ENCODE measurements around the gene LYPD3.
A peak's percentile ranks its signal among the peaks of the same experiment; 100 is the strongest.

The LYPD3 gene

DNA sequence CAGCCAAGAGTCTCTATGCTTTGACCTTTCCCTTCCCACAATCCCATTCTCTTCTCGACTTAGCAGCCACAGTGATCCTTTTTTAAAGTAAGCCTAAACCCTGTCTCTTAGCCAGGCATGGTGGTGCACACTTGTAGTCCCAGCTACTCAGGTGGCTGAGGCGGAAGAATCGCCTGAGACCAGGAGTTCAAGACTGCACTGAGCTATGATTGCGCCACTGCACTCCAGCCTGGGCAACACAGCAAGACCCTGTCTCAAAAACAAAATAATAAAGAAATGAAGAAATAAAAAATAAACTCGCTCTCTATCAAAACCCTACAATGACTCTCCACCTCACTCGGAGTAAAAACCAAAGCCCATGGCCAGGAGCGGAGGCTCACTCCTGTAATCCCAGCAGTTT, 36.0 kb downstream of the LYPD3 start:
- DNase-seq: no peak

GRCh38 chr19:43425567-43426392, 39.6 kb downstream of the LYPD3 start:
- peak; percentile 67 for DNase-seq

DNA sequence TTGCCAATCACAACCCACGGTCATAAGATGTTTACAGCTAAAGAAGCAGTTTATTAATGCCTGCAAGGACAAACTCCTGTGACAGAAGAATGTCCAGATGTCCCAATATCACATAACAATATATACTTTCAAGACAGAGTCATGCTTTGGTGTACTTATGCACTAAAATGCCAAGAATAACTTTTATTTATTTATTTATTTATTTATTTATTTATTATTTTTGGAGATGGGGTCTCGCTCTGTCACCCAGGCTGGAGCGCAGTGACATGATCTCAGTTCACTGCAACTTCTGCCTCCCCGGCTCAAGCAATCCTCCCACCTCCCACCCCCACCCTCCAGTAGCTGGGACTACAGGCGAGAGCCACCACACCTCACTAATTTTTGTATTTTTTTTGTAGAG, 41.6 kb downstream of the LYPD3 start:
- DNase-seq: no peak

- no peak for DNase-seq
Measured at GRCh38 chr19:43422689-43423066, 42.7 kb downstream of the LYPD3 start.

- no peak for DNase-seq
Measured at GRCh38 chr19:43422000-43422688, 43.3 kb downstream of the LYPD3 start.

DNA sequence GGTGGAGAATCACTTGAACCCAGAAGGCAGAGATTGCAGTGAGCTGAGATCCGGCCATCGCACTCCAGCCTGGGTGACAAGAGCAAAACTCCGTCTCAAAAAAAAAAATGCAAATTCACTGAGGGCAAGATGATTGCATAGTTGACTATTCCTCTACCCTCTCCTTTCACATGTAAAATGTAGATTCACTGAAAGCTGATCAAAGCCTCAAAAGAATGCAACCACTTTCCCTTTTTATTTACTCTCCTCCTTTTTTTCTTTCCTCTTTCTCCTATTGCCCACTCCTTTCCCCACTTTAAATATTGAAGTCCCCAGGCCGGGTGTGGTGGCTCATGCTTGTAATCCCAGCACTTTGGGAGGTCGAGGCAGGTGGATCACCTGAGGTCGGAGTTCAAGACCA, 44.5 kb downstream of the LYPD3 start:
- no peak for DNase-seq

GRCh38 chr19:43416951-43417623, 48.3 kb downstream of the LYPD3 start:
- no peak for DNase-seq

- DNase-seq: no peak
Measured at GRCh38 chr19:43414554-43414953, 50.9 kb downstream of the LYPD3 start, which contains the start of gene TEX101. Gene TEX101, plus strand, starts transcription at chr19:43414890. Its CDS starts 1,030 bp downstream, at chr19:43415920.

- DNase-seq: no peak
Measured at GRCh38 chr19:43412441-43412840, 53.0 kb downstream of the LYPD3 start.
